Ishikawa (cell line): ENCODE data around the gene TBC1D8.

Experiments
- CEBPB ChIP-seq: IDR thresholded peaks from 2 replicates; pipeline ENCODE4 v1.6.1; 2012
- CREB1 ChIP-seq: IDR thresholded peaks from 2 replicates; pipeline ENCODE4 v1.6.1; 2012; ENCODE audit warnings: low read depth
- EGR1 ChIP-seq: IDR thresholded peaks from 2 replicates; pipeline ENCODE4 v1.6.1; 2012
- REST ChIP-seq: IDR thresholded peaks from 2 replicates; pipeline ENCODE4 v1.6.1; 2012; ENCODE audit warnings: low read depth, mild to moderate bottlenecking
- TAF1 ChIP-seq: IDR thresholded peaks from 2 replicates; pipeline ENCODE4 v1.6.1; 2012; ENCODE audit warnings: low read depth, mild to moderate bottlenecking
- TCF12 ChIP-seq: IDR thresholded peaks from 2 replicates; pipeline ENCODE4 v1.6.1; 2012; ENCODE audit warnings: low read depth
- TEAD4 ChIP-seq: IDR thresholded peaks from 2 replicates; pipeline ENCODE4 v1.6.1; 2012
- ZBTB7A ChIP-seq: IDR thresholded peaks from 2 replicates; pipeline ENCODE4 v1.6.1; 2012; ENCODE audit warnings: low read depth
- TF ChIP-seq, protein P1 (sequence below): IDR thresholded peaks from 2 replicates; pipeline ENCODE4 v1.6.1; 2012
- TF ChIP-seq, protein P2 (sequence below): IDR thresholded peaks from 2 replicates; pipeline ENCODE4 v1.6.1; 2012

TBC1D8 gene

DNA sequence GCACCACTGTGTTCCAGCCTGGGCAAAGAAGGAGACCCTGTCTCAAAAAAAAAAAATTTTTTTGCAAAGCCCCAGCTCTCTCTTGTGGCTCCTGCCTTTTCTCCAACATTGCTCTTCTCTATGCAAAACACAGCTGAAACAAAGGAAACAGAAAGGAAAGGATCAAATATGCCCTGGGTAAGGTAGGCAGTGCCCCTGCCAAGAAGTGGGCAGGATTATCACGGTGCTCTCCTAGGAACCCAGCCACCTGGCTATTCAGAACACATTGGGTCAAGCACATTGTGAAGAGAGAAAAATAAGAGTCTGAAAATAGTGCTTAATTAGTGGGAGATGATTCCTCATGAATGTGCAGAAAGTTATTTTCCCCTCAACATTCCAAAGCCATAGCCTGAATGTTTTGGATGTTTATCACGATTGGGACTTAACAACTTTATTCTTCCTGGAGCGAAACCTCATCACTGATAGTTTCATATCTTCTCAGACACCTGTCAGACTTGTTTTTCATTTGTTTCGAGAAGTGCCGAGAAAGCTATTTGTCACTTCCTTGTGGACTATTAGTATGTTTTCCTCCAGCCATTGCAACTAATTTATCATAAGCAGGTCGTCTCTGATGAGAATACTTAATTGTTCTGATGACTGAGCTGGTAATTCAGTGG lies 191.8 kb downstream of the TBC1D8 start:
- TF ChIP-seq TEAD4, result no peak
- no peak for TF ChIP-seq ZBTB7A
- TF ChIP-seq, protein P1, sequence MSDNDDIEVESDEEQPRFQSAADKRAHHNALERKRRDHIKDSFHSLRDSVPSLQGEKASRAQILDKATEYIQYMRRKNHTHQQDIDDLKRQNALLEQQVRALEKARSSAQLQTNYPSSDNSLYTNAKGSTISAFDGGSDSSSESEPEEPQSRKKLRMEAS, result no peak
- no peak for TF ChIP-seq CEBPB
- TF ChIP-seq REST, result no peak

DNA sequence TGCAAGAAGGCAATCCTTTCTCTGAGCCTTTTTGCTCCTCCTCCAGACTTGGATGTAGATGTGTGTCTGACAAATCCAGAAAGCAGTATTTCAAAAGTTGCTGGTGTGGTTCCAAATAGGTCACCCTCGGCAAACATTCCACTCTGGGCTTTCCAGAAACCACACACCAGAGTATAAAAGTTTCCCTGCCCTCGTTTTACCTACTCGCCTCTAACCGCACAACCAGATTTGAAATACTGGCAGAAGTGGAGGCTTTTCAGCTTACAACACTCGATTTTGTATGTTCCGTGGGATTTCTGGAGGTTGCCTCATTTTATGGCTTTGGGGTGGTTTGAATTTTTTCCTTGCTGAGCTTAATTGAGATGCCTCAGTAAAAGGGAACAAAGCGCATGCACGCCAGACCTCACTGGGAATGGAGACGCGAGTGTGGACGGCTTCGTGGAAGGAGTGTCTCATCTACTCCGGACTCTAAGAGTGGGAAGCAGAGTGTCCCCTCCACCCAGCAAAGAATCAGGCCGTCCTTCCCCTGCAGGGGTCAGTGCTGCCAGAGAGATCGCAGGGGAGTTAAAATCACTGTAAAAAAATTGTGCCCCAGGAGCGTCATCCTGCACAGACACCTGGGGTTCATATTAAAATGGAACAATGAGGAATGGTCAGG lies 193.1 kb downstream of the TBC1D8 start:
- TF ChIP-seq EGR1, result no peak
- no peak for TF ChIP-seq CREB1
- TF ChIP-seq TCF12, result no peak
- no peak for TF ChIP-seq TEAD4
- TF ChIP-seq ZBTB7A, result no peak
- TF ChIP-seq, protein P2, sequence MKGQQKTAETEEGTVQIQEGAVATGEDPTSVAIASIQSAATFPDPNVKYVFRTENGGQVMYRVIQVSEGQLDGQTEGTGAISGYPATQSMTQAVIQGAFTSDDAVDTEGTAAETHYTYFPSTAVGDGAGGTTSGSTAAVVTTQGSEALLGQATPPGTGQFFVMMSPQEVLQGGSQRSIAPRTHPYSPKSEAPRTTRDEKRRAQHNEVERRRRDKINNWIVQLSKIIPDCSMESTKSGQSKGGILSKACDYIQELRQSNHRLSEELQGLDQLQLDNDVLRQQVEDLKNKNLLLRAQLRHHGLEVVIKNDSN, result no peak
- TF ChIP-seq TAF1, result no peak
